Nephron progenitor cell (in vitro differentiated cells): ENCODE measurements around the gene NPM3.
A peak's percentile ranks its signal among the peaks of the same experiment; 100 is the strongest.

Source experiments
- DNase-seq: peaks from one replicate; pipeline ENCODE4 v3.0.0; 2021
- H3K27ac Mint-ChIP-seq: 2 replicates; pipeline ENCODE4 v1.8.0; 2021; ENCODE audit warnings: mild to moderate bottlenecking, moderate library complexity, mixed read lengths
- H3K27me3 Mint-ChIP-seq: 2 replicates; pipeline ENCODE4 v1.8.0; 2021; ENCODE audit warnings: mild to moderate bottlenecking, low read depth, mixed read lengths; ENCODE audit not compliant: poor library complexity
- H3K36me3 Mint-ChIP-seq: 2 replicates; pipeline ENCODE4 v1.8.0; 2021; ENCODE audit warnings: low read depth, mixed read lengths
- H3K4me1 Mint-ChIP-seq: 2 replicates; pipeline ENCODE4 v1.8.0; 2021; ENCODE audit warnings: mixed read lengths
- H3K4me3 Mint-ChIP-seq: 2 replicates; pipeline ENCODE4 v1.8.0; 2021; ENCODE audit warnings: mild to moderate bottlenecking, moderate library complexity, mixed read lengths
- H3K9me3 Mint-ChIP-seq: 2 replicates; pipeline ENCODE4 v1.8.0; 2021; ENCODE audit warnings: mild to moderate bottlenecking, moderate library complexity, mixed read lengths
- CTCF ChIP-seq: fragments of 200-600 bp; sonication (generic); IDR thresholded peaks from 2 replicates; pipeline ENCODE4 v1.5.0; 2021; ENCODE audit warnings: antibody characterized with exemption

NPM3 gene

GRCh38 chr10:101763141-101763846, 20.0 kb downstream of the NPM3 start:
- Mint-ChIP-seq H3K4me1 (peaks cover 87% of the 10 kb centered on the region), H3K27me3 (peaks cover 7% of the 10 kb centered on the region)

GRCh38 chr10:101762736-101763135, 20.5 kb downstream of the NPM3 start:
- Mint-ChIP-seq H3K9me3 (no peaks in the 10 kb centered on the region), H3K4me3 (no peak overlapping the region), H3K27me3 (peaks cover 7% of the 10 kb centered on the region), H3K4me1 (peaks cover 87% of the 10 kb centered on the region), H3K27ac (no peak overlapping the region), H3K36me3 (no peaks in the 10 kb centered on the region)
- no peak for DNase-seq
- TF ChIP-seq CTCF = no peak

More at GRCh38 chr10:101763141-101763846, 20.0 kb downstream of the NPM3 start:
- no peak overlapping the region for H3K4me3 Mint-ChIP-seq
- no peaks in the 10 kb centered on the region for H3K9me3 Mint-ChIP-seq
- no peak overlapping the region for H3K27ac Mint-ChIP-seq
- no peaks in the 10 kb centered on the region for H3K36me3 Mint-ChIP-seq
- no peak for DNase-seq
- TF ChIP-seq CTCF = no peak

DNA sequence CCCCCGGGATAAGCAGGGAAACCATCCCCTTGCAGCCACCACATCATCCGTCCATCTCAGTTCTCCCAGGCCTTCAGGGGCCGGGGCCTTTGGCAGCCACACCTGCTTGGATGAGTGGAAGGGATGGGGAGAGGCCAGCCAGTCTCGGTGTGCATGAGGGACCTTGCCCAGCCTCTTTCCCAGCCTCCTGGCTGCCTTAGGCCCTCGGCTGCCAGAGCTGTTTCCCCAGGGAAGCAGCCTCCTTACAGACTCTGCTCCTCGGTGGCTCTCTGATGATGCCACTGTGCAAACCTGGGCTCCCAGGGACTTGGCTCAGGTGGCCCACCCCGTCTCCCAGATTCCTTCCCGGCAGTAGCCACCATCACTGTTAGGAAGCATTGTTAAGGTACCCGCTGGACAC, 22.0 kb downstream of the NPM3 start:
- Mint-ChIP-seq H3K9me3 (no peaks in the 10 kb centered on the region), H3K4me3 (no peak overlapping the region), H3K27me3 (peaks cover 7% of the 10 kb centered on the region), H3K36me3 (no peaks in the 10 kb centered on the region), H3K27ac (no peak overlapping the region), H3K4me1 (peaks cover 74% of the 10 kb centered on the region)
- no peak for TF ChIP-seq CTCF
- no peak for DNase-seq

- H3K9me3 Mint-ChIP-seq = no peaks in the 10 kb centered on the region
- peaks cover 67% of the 10 kb centered on the region for H3K4me1 Mint-ChIP-seq
- H3K27ac Mint-ChIP-seq = peak overlapping the region; percentile 41
- peaks cover 3% of the 10 kb centered on the region for H3K27me3 Mint-ChIP-seq
- H3K4me3 Mint-ChIP-seq = no peak overlapping the region
- TF ChIP-seq CTCF = no peak
- no peaks in the 10 kb centered on the region for H3K36me3 Mint-ChIP-seq
- DNase-seq = no peak
Observed at GRCh38 chr10:101760510-101760909, 22.7 kb downstream of the NPM3 start.

DNA sequence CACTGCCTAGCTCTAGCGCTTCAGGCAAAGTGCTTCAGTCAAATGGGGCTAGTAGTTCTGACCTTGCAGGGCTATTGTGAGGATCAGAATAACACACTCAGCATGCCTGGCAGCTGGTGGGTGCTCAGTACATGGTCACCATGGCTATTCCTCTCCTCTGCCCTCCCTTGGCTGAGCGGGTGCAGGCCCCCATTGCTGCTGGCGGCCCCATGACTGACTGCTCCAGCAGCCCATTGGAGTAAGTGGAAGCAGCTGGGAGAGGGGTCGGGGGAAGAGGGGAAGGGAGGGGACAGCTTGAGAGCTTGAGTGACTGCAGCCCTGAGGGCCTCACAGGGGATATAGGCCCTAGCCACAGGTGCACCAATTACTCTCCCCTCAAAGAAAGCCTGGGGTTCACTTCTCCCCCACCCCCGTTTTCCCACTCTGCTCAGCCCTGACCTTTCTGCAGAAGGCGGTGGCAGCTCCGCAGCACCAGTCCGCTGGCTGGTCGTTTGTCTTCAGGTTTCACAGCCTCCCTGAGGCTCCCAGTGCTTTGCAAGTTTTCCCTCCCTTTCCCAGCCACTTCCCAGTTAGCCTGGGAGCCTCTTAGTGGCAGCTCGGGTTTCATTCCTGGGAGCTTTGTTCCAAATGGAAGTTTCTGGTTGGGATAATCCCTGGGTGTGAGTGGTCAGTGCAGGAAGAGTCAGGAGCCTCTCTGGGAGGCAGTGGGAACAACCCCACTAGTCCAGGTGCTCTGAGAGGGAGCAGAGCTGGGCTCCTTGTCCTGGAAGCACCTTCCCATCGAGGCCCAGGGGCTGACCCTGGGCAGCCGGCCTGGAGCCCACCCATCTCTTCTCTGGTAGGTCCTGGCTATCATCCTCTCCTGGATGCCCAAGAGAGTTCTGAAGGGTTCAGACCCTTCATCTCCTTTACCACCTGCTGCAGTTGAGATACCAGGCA, 23.7 kb downstream of the NPM3 start:
- H3K4me1 Mint-ChIP-seq = peaks cover 65% of the 10 kb centered on the region
- no peaks in the 10 kb centered on the region for H3K9me3 Mint-ChIP-seq
- DNase-seq = no peak
- H3K27me3 Mint-ChIP-seq = peaks cover 3% of the 10 kb centered on the region
- no peak overlapping the region for H3K27ac Mint-ChIP-seq
- no peaks in the 10 kb centered on the region for H3K36me3 Mint-ChIP-seq
- TF ChIP-seq CTCF = no peak
- peak overlapping the region; percentile 40 for H3K4me3 Mint-ChIP-seq
